ENCODE results near the gene IL17D.
A peak's percentile ranks its signal among the peaks of the same experiment; 100 is the strongest.

The IL17D gene

GRCh38 chr13:20704459-20705069 is 1.1 kb downstream of the IL17D start:
- no peak overlapping the region for H3K27ac ChIP-seq (ENCODE audit: low read depth, low read length)
- no peak overlapping the region for H2BK5ac ChIP-seq (ENCODE audit: low read length)
- no peak overlapping the region for H3K4me3 ChIP-seq (ENCODE audit: low read length)

DNA sequence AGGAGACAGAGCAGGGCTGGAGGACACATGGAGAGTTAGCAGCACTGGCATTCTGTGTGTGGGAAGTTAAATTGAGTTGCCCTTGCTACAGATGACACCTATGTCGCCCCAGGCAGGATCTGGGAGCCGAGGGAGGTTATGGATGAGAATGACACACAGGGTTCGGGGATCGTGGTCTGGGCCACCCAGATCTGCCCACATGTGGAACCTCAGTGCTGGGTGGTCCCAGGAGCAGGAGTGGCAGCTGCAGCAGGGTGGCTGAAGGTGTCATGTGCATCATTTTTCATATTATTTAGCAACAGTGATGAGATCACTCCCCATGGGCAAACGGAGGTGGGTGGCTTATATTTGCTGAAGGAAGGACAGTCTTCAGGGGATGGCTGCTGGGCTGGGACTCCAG is 3.2 kb downstream of the IL17D start:
- Histone ChIP-seq H3K4me3 (ENCODE audit: low read length) (no peak overlapping the region), H3K36me3 (ENCODE audit: control insufficient read depth, insufficient read depth, low read length) (no peaks in the 10 kb centered on the region), H2BK5ac (ENCODE audit: low read length) (no peak overlapping the region), H3K4ac (ENCODE audit: low read depth, low read length) (no peak overlapping the region), H4K8ac (ENCODE audit: low read depth, low read length) (no peak overlapping the region), H3K79me2 (ENCODE audit: control insufficient read depth, insufficient read depth, low read length) (no peaks in the 10 kb centered on the region), H3K23ac (ENCODE audit: low read length) (no peak overlapping the region), H3K79me1 (ENCODE audit: low read length) (no peaks in the 10 kb centered on the region), H3K4me1 (ENCODE audit: control insufficient read depth, low read depth, low read length) (no peaks in the 10 kb centered on the region), H4K5ac (ENCODE audit: low read length) (no peak overlapping the region), H3K18ac (ENCODE audit: low read length) (no peak overlapping the region), H2BK15ac (replicated peaks; ENCODE audit: low read depth) (no peak overlapping the region), H2AK5ac (ENCODE audit: low read length) (no peak overlapping the region), H3K27me3 (ENCODE audit: insufficient read depth, low read length, poor library complexity) (peaks cover 6% of the 10 kb centered on the region), H3K4me2 (ENCODE audit: low read length) (no peak overlapping the region), H3K27ac (ENCODE audit: low read depth, low read length) (no peak overlapping the region), H3K56ac (ENCODE audit: low read length) (no peak overlapping the region), H2BK120ac (ENCODE audit: low read depth, low read length) (no peak overlapping the region), H3K9ac (ENCODE audit: low read length) (no peak overlapping the region)
- no CpG with 5 or more reads among the region's 5 CpGs for WGBS (ENCODE audit: extremely low coverage, insufficient coverage, low lambda C conversion rate)
- DNase-seq, result no peak

More at GRCh38 chr13:20704459-20705069, 1.1 kb downstream of the IL17D start:
- Histone ChIP-seq H3K4me1 (ENCODE audit: control insufficient read depth, low read depth, low read length) (no peaks in the 10 kb centered on the region), H2BK15ac (replicated peaks; ENCODE audit: low read depth) (no peak overlapping the region), H3K4me2 (ENCODE audit: low read length) (peak overlapping the region; percentile 4), H3K79me1 (ENCODE audit: low read length) (no peaks in the 10 kb centered on the region), H4K8ac (ENCODE audit: low read depth, low read length) (no peak overlapping the region), H2BK120ac (ENCODE audit: low read depth, low read length) (no peak overlapping the region), H3K56ac (ENCODE audit: low read length) (peak overlapping the region; percentile 9), H3K27me3 (ENCODE audit: insufficient read depth, low read length, poor library complexity) (peaks cover 6% of the 10 kb centered on the region), H3K9ac (ENCODE audit: low read length) (no peak overlapping the region), H3K36me3 (ENCODE audit: control insufficient read depth, insufficient read depth, low read length) (no peaks in the 10 kb centered on the region), H3K79me2 (ENCODE audit: control insufficient read depth, insufficient read depth, low read length) (no peaks in the 10 kb centered on the region), H4K5ac (ENCODE audit: low read length) (no peak overlapping the region), H3K18ac (ENCODE audit: low read length) (no peak overlapping the region), H3K4ac (ENCODE audit: low read depth, low read length) (no peak overlapping the region), H3K23ac (ENCODE audit: low read length) (no peak overlapping the region), H2AK5ac (ENCODE audit: low read length) (no peak overlapping the region)
- WGBS (ENCODE audit: extremely low coverage, insufficient coverage, low lambda C conversion rate), result no CpG with 5 or more reads among the region's 20 CpGs
- DNase-seq, result no peak

DNA sequence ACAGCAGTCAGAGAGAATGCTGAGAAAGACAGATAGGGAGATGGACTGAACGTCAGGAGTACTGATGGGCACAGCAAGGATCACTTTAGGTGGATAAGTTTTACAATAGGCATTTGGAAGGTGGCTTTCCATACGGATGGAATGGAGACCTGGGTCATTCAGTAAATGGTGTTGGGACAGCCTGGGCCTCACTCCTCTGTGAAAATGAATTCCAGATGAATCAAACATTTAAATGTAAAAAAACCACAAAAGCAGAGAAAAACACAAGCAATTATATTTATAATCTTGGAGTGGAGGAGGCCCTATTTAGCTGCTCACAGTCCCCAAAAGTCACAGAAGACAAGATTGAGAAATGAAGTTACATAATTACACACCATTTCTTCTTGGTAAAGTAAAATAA is 4.7 kb downstream of the IL17D start:
- H3K56ac ChIP-seq (ENCODE audit: low read length), result no peak overlapping the region
- H3K79me2 ChIP-seq (ENCODE audit: control insufficient read depth, insufficient read depth, low read length), result no peaks in the 10 kb centered on the region
- no peaks in the 10 kb centered on the region for H3K4me1 ChIP-seq (ENCODE audit: control insufficient read depth, low read depth, low read length)
- H4K5ac ChIP-seq (ENCODE audit: low read length), result no peak overlapping the region
- no peak overlapping the region for H3K9ac ChIP-seq (ENCODE audit: low read length)
- H3K27me3 ChIP-seq (ENCODE audit: insufficient read depth, low read length, poor library complexity), result no peaks in the 10 kb centered on the region
- H2BK15ac ChIP-seq (replicated peaks; ENCODE audit: low read depth), result no peak overlapping the region
- no peak overlapping the region for H2AK5ac ChIP-seq (ENCODE audit: low read length)
- no peak for DNase-seq
- no CpG with 5 or more reads among the region's 2 CpGs for WGBS (ENCODE audit: extremely low coverage, insufficient coverage, low lambda C conversion rate)
- no peak overlapping the region for H4K8ac ChIP-seq (ENCODE audit: low read depth, low read length)
- H3K4me2 ChIP-seq (ENCODE audit: low read length), result no peak overlapping the region
- H3K23ac ChIP-seq (ENCODE audit: low read length), result no peak overlapping the region
- no peak overlapping the region for H3K4ac ChIP-seq (ENCODE audit: low read depth, low read length)
- H3K36me3 ChIP-seq (ENCODE audit: control insufficient read depth, insufficient read depth, low read length), result no peaks in the 10 kb centered on the region
- no peak overlapping the region for H3K18ac ChIP-seq (ENCODE audit: low read length)
- H3K4me3 ChIP-seq (ENCODE audit: low read length), result no peak overlapping the region
- H2BK5ac ChIP-seq (ENCODE audit: low read length), result no peak overlapping the region
- no peak overlapping the region for H2BK120ac ChIP-seq (ENCODE audit: low read depth, low read length)
- no peak overlapping the region for H3K27ac ChIP-seq (ENCODE audit: low read depth, low read length)
- no peaks in the 10 kb centered on the region for H3K79me1 ChIP-seq (ENCODE audit: low read length)

DNA sequence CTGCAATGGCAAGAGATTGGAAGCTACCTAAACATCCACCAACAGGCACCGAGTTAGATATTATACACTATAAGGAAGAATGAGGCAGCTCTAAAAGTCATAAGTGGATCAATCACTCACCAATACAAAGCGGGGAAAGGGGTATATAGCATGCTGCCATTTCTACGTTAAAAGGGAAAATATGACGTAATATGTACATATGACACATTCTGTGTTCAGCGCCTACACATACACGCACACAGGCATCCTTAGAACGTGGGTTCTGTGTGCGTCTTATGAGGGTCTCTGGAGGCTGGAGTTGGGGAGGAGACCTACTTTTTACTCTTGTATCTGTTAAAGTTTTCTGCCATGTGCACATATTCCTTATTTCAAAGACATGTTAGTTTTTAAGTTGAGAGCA is 5.9 kb downstream of the IL17D start:
- Histone ChIP-seq H4K8ac (ENCODE audit: low read depth, low read length) (no peak overlapping the region), H3K9ac (ENCODE audit: low read length) (no peak overlapping the region), H2BK15ac (replicated peaks; ENCODE audit: low read depth) (no peak overlapping the region), H3K4ac (ENCODE audit: low read depth, low read length) (no peak overlapping the region), H3K18ac (ENCODE audit: low read length) (no peak overlapping the region), H3K79me2 (ENCODE audit: control insufficient read depth, insufficient read depth, low read length) (no peaks in the 10 kb centered on the region), H2BK120ac (ENCODE audit: low read depth, low read length) (no peak overlapping the region), H2BK5ac (ENCODE audit: low read length) (no peak overlapping the region), H3K27me3 (ENCODE audit: insufficient read depth, low read length, poor library complexity) (no peaks in the 10 kb centered on the region), H3K4me3 (ENCODE audit: low read length) (no peak overlapping the region), H3K79me1 (ENCODE audit: low read length) (no peaks in the 10 kb centered on the region), H3K36me3 (ENCODE audit: control insufficient read depth, insufficient read depth, low read length) (no peaks in the 10 kb centered on the region), H3K4me1 (ENCODE audit: control insufficient read depth, low read depth, low read length) (no peaks in the 10 kb centered on the region), H3K27ac (ENCODE audit: low read depth, low read length) (no peak overlapping the region), H3K23ac (ENCODE audit: low read length) (no peak overlapping the region), H4K5ac (ENCODE audit: low read length) (no peak overlapping the region), H2AK5ac (ENCODE audit: low read length) (no peak overlapping the region), H3K4me2 (ENCODE audit: low read length) (no peak overlapping the region), H3K56ac (ENCODE audit: low read length) (no peak overlapping the region)
- no peak for DNase-seq
- WGBS (ENCODE audit: extremely low coverage, insufficient coverage, low lambda C conversion rate), result no CpG with 5 or more reads among the region's 8 CpGs

GRCh38 chr13:20709782-20710181 is 6.3 kb downstream of the IL17D start:
- H3K4me3 ChIP-seq (ENCODE audit: low read length), result no peak overlapping the region
- no peak overlapping the region for H3K23ac ChIP-seq (ENCODE audit: low read length)
- no peak overlapping the region for H3K56ac ChIP-seq (ENCODE audit: low read length)
- no peak overlapping the region for H2BK5ac ChIP-seq (ENCODE audit: low read length)
- no peak overlapping the region for H4K8ac ChIP-seq (ENCODE audit: low read depth, low read length)
- no peak overlapping the region for H3K18ac ChIP-seq (ENCODE audit: low read length)
- no peaks in the 10 kb centered on the region for H3K4me1 ChIP-seq (ENCODE audit: control insufficient read depth, low read depth, low read length)
- no peaks in the 10 kb centered on the region for H3K79me1 ChIP-seq (ENCODE audit: low read length)
- H2AK5ac ChIP-seq (ENCODE audit: low read length), result no peak overlapping the region
- H3K4ac ChIP-seq (ENCODE audit: low read depth, low read length), result no peak overlapping the region
- no peak overlapping the region for H4K5ac ChIP-seq (ENCODE audit: low read length)
- H2BK15ac ChIP-seq (replicated peaks; ENCODE audit: low read depth), result no peak overlapping the region
- H3K27ac ChIP-seq (ENCODE audit: low read depth, low read length), result no peak overlapping the region
- no CpG with 5 or more reads among the region's 4 CpGs for WGBS (ENCODE audit: extremely low coverage, insufficient coverage, low lambda C conversion rate)
- H3K36me3 ChIP-seq (ENCODE audit: control insufficient read depth, insufficient read depth, low read length), result no peaks in the 10 kb centered on the region
- H3K79me2 ChIP-seq (ENCODE audit: control insufficient read depth, insufficient read depth, low read length), result no peaks in the 10 kb centered on the region
- DNase-seq, result peak; percentile 39
- no peak overlapping the region for H2BK120ac ChIP-seq (ENCODE audit: low read depth, low read length)
- H3K27me3 ChIP-seq (ENCODE audit: insufficient read depth, low read length, poor library complexity), result no peaks in the 10 kb centered on the region
- no peak overlapping the region for H3K4me2 ChIP-seq (ENCODE audit: low read length)
- no peak overlapping the region for H3K9ac ChIP-seq (ENCODE audit: low read length)
